Trophoblast cell (in vitro differentiated cells and primary cell): Measurements from ENCODE around the gene UGT3A1.

Experiments
- DNase-seq, 2 donors: peaks; one replicate each; pipeline ENCODE4 v3.0.0-alpha.2; 2016
- H2AFZ ChIP-seq: 2 replicates; pipeline ENCODE4 v1.6.1; 2013; ENCODE audit warnings: low read length, moderate library complexity, mild to moderate bottlenecking; ENCODE audit not compliant: insufficient read depth, poor library complexity
- H2AK5ac ChIP-seq: 2 replicates; pipeline ENCODE4 v1.6.1; 2013; ENCODE audit warnings: mild to moderate bottlenecking, low read length
- H2BK120ac ChIP-seq: 2 replicates; pipeline ENCODE4 v1.6.1; 2013; ENCODE audit warnings: low read length, mild to moderate bottlenecking, moderate library complexity; ENCODE audit not compliant: insufficient read depth, poor library complexity
- H2BK12ac ChIP-seq: 2 replicates; pipeline ENCODE4 v1.6.1; 2013; ENCODE audit warnings: mild to moderate bottlenecking, low read length, moderate library complexity
- H2BK5ac ChIP-seq: 2 replicates; pipeline ENCODE4 v1.6.1; 2013; ENCODE audit warnings: low read length, low read depth, moderate library complexity, mild to moderate bottlenecking; ENCODE audit not compliant: poor library complexity
- H3K14ac ChIP-seq: 2 replicates; pipeline ENCODE4 v1.6.1; 2013; ENCODE audit warnings: mild to moderate bottlenecking, low read length
- H3K18ac ChIP-seq: 2 replicates; pipeline ENCODE4 v1.6.1; 2013; ENCODE audit warnings: mild to moderate bottlenecking, low read length
- H3K23ac ChIP-seq: 2 replicates; pipeline ENCODE4 v1.6.1; 2013; ENCODE audit warnings: low read length
- H3K27ac ChIP-seq: 2 replicates; pipeline ENCODE4 v1.5.1; 2013; ENCODE audit warnings: low read depth, mild to moderate bottlenecking, inconsistent platforms, low read length, moderate library complexity
- H3K27me3 ChIP-seq: 2 replicates; pipeline ENCODE4 v1.6.1; 2013; ENCODE audit warnings: inconsistent platforms, mild to moderate bottlenecking, low read length, moderate library complexity; ENCODE audit not compliant: insufficient read depth
- H3K36me3 ChIP-seq, 2 experiments: 1 replicate in 1 of 2; 2 replicates in 1 of 2; pipeline ENCODE4 v1.6.1; 2013; ENCODE audit warnings: low read length in 2 of 2, mild to moderate bottlenecking in 2 of 2, moderate library complexity in 1 of 2; ENCODE audit not compliant: insufficient read depth in 2 of 2, control insufficient read depth in 1 of 2
- H3K4ac ChIP-seq: 2 replicates; pipeline ENCODE4 v1.6.1; 2013; ENCODE audit warnings: low read depth, mild to moderate bottlenecking, low read length, moderate library complexity
- H3K4me1 ChIP-seq, 2 experiments: 1 replicate in 1 of 2; 2 replicates in 1 of 2; pipeline ENCODE4 v1.6.1; 2013; ENCODE audit warnings: low read length in 2 of 2, mild to moderate bottlenecking in 2 of 2, moderate library complexity in 1 of 2; ENCODE audit not compliant: insufficient read depth in 2 of 2, control insufficient read depth in 1 of 2
- H3K4me2 ChIP-seq: 2 replicates; pipeline ENCODE4 v1.6.1; 2013; ENCODE audit warnings: inconsistent platforms, mild to moderate bottlenecking, low read length, moderate library complexity
- H3K4me3 ChIP-seq: 2 replicates; pipeline ENCODE4 v1.5.1; 2013; ENCODE audit warnings: mild to moderate bottlenecking, low read depth, low read length, inconsistent platforms
- H3K79me1 ChIP-seq: one replicate; pipeline ENCODE4 v1.6.1; 2013; ENCODE audit warnings: low read length
- H3K79me2 ChIP-seq: 2 replicates; pipeline ENCODE4 v1.6.1; 2013; ENCODE audit warnings: low read length, mild to moderate bottlenecking; ENCODE audit not compliant: control insufficient read depth, insufficient read depth, poor library complexity
- H3K9ac ChIP-seq: 2 replicates; pipeline ENCODE4 v1.6.1; 2013; ENCODE audit warnings: mild to moderate bottlenecking, low read length
- H3K9me3 ChIP-seq: 2 replicates; pipeline ENCODE4 v1.6.1; 2013; ENCODE audit warnings: low read depth, mild to moderate bottlenecking, control low read depth, inconsistent platforms, low read length; ENCODE audit not compliant: insufficient read depth
- H4K12ac ChIP-seq: 2 replicates; pipeline ENCODE4 v1.6.1; 2013; ENCODE audit warnings: low read depth, mild to moderate bottlenecking, low read length, moderate library complexity
- H4K8ac ChIP-seq: 2 replicates; pipeline ENCODE4 v1.6.1; 2013; ENCODE audit warnings: low read depth, mild to moderate bottlenecking, low read length, moderate library complexity
- H4K91ac ChIP-seq: one replicate; pipeline ENCODE4 v1.6.1; 2013; ENCODE audit warnings: low read depth, mild to moderate bottlenecking, low read length, moderate library complexity
- WGBS: extraction: QIAGEN DNeasy Blood & Tissue Kit; methylation state at CpG from one replicate; pipeline ENCODE4 v1.1.7; 2013; ENCODE audit warnings: missing lambda C conversion rate; ENCODE audit not compliant: insufficient read length, insufficient coverage; ENCODE audit errors: extremely low coverage; 5-methylcytosine and 5-hydroxymethylcytosine counted together

Gene UGT3A1

DNA sequence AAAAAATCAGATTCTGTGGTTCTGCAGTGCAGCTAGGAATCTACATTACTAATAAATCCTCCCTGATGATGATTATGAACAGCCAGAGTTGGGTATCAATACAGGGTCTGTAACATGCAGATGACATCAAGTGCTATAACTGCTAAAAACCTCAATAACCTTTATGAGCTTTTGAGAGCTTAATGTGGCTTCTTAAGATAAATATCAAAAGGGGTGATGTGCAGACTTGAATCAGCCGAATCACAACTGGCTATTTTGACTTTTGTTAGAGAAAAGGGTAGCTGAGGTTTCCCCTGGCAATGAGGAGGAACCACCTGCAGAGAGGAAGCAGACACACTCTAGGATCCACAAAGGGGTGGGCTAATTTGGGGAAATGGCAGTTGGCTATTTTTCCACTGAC is 83.0 kb downstream of the UGT3A1 start:
- Histone ChIP-seq H4K12ac (no peak overlapping the region), H2AK5ac (no peak overlapping the region), H2BK12ac (no peak overlapping the region), H3K4ac (no peak overlapping the region), H3K14ac (no peak overlapping the region), H2AFZ (no peak overlapping the region), H3K9me3 (peaks cover 3% of the 10 kb centered on the region), H3K79me2 (no peaks in the 10 kb centered on the region), H3K18ac (no peak overlapping the region), H3K79me1 (no peaks in the 10 kb centered on the region), H3K27me3 (no peaks in the 10 kb centered on the region), H2BK5ac (no peak overlapping the region), H3K9ac (no peak overlapping the region), H2BK120ac (no peak overlapping the region), H3K4me1 (peaks cover 0 to 2% of the 10 kb centered on the region in 2 experiments), H4K8ac (no peak overlapping the region), H3K36me3 (no peaks in the 10 kb centered on the region), H4K91ac (no peak overlapping the region), H3K4me2 (no peak overlapping the region), H3K4me3 (no peak overlapping the region), H3K23ac (no peak overlapping the region), H3K27ac (no peak overlapping the region)
- no peak for DNase-seq
- WGBS, result no CpG with 5 or more reads among the region's 1 CpG

DNA sequence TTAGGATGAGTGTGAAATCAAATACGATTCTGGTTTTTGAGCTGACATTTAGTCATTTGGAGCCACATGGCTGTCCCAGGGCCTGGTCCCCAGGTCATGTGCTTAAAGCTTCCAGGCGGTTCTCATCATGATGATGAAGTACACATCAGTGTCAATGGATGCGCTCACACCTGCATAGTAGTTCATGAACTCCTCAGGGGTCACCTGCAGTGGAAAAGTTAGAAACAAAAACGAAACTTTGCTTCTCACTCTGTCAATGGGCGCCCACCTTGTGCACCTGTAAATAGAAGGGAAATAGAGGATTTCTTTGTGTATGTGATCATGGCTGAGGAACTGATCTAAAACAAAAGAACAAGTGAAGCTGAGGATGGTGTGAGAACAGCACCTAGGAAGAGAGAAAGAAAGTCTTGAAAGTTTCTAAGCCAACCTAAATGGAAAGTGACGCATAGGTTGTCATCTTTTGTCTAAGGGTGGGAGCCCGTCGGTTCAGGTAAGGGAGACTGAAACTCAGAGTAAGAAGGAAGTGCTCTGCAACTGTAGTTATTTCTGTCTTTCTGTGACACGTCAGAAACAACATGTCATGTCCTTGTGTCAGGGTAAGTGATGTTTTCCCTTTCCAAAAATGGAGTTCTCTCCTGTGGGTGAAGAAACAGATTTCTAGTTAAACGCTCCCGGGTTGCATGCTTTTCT is 86.6 kb downstream of the UGT3A1 start:
- no peak overlapping the region for H3K4ac ChIP-seq
- no peak overlapping the region for H3K14ac ChIP-seq
- no peak overlapping the region for H3K4me3 ChIP-seq
- no peak overlapping the region for H2BK5ac ChIP-seq
- H3K4me2 ChIP-seq, result no peak overlapping the region
- H3K9ac ChIP-seq, result no peak overlapping the region
- H2AFZ ChIP-seq, result no peak overlapping the region
- H3K79me1 ChIP-seq, result no peaks in the 10 kb centered on the region
- no peaks in the 10 kb centered on the region for H3K9me3 ChIP-seq
- no peak overlapping the region for H3K27ac ChIP-seq
- H2BK120ac ChIP-seq, result no peak overlapping the region
- no peaks in the 10 kb centered on the region for H3K36me3 ChIP-seq
- H3K23ac ChIP-seq, result no peak overlapping the region
- peaks cover 0 to 2% of the 10 kb centered on the region in 2 experiments for H3K4me1 ChIP-seq
- no peak overlapping the region for H4K8ac ChIP-seq
- no peak overlapping the region for H2BK12ac ChIP-seq
- no peaks in the 10 kb centered on the region for H3K79me2 ChIP-seq
- H4K91ac ChIP-seq, result no peak overlapping the region
- H3K27me3 ChIP-seq, result no peaks in the 10 kb centered on the region
- no CpG with 5 or more reads among the region's 11 CpGs for WGBS
- H3K18ac ChIP-seq, result no peak overlapping the region
- no peak overlapping the region for H4K12ac ChIP-seq
- no peak overlapping the region for H2AK5ac ChIP-seq
- DNase-seq, result no peak

DNA sequence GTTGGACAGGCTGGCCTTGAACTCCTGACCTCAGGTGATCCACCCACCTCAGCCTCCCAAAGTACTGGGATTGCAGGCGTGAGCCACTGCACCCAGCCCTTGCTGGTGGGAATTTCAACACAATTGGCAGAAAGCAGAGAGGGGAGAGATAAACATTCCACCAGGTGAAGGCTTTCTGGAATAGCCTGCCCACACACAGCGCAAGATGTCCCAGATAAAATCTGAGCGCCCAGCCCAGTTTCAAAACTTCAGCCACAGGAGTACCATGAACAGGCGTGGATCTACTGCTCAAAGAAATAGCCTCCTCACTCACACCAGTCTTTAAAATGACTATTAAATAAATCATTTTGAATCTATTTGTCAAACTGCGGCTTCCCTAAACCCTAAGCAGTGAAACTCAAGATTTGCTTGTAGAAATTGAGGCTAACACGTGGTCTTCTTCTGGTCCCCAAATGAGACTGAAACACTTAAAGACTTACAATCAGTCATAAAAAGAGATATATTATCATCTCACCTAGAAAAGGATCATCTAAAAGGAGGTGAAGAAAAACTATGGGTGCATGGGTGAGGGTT is 87.5 kb downstream of the UGT3A1 start:
- Histone ChIP-seq H3K27me3 (no peaks in the 10 kb centered on the region), H2BK120ac (no peak overlapping the region), H3K27ac (no peak overlapping the region), H3K79me2 (no peaks in the 10 kb centered on the region), H2BK12ac (no peak overlapping the region), H3K4ac (no peak overlapping the region), H4K8ac (no peak overlapping the region), H3K79me1 (no peaks in the 10 kb centered on the region), H3K9me3 (no peaks in the 10 kb centered on the region), H3K36me3 (no peaks in the 10 kb centered on the region), H3K4me1 (peaks cover 0 to 2% of the 10 kb centered on the region in 2 experiments), H3K4me2 (no peak overlapping the region), H3K4me3 (no peak overlapping the region), H2AK5ac (no peak overlapping the region), H4K91ac (no peak overlapping the region), H2BK5ac (no peak overlapping the region), H4K12ac (no peak overlapping the region), H3K9ac (no peak overlapping the region), H3K14ac (no peak overlapping the region), H2AFZ (no peak overlapping the region), H3K23ac (no peak overlapping the region), H3K18ac (no peak overlapping the region)
- no CpG with 5 or more reads among the region's 6 CpGs for WGBS
- DNase-seq, result no peak

DNA sequence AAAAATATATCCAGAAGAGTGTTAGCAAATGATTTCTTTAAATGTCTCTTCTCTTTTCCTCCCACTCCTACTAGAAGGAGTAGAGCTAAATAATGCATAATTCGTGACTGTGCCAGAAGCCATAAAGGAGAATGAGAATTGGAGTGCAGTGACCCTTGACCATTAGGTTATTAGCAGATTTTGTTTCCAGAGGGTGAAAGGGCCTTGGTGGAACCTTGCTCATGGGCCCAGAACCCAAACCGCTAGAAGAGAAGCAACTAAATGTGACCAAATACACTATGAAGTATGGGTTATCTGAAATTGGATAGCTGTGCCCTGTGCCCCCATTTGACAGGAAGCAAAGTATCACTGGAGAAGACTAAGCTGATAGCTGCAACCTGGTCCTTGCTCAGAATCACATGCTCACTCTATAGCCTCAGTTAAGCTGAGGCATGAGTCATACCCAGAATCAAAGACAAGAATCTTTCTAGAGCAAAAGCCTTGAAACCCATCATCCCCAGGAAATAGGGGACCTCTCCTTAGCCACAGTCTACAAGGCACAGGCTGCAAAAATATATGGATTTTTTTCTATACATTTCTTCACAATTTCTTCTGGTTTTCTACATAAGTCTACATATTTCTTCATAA is 89.0 kb downstream of the UGT3A1 start:
- H3K79me2 ChIP-seq, result no peaks in the 10 kb centered on the region
- no peak overlapping the region for H4K91ac ChIP-seq
- no peak overlapping the region for H3K4me2 ChIP-seq
- no peak overlapping the region for H3K27ac ChIP-seq
- no peaks in the 10 kb centered on the region for H3K79me1 ChIP-seq
- H4K8ac ChIP-seq, result no peak overlapping the region
- no peak overlapping the region for H3K23ac ChIP-seq
- no peak overlapping the region for H4K12ac ChIP-seq
- no peak overlapping the region for H2AK5ac ChIP-seq
- no peak overlapping the region for H3K14ac ChIP-seq
- no peaks in the 10 kb centered on the region for H3K9me3 ChIP-seq
- no peak overlapping the region for H3K4me3 ChIP-seq
- H2BK12ac ChIP-seq, result no peak overlapping the region
- no peaks in the 10 kb centered on the region for H3K27me3 ChIP-seq
- no peak overlapping the region for H3K18ac ChIP-seq
- no peak overlapping the region for H3K9ac ChIP-seq
- H2BK120ac ChIP-seq, result no peak overlapping the region
- no peak overlapping the region for H2AFZ ChIP-seq
- no peak overlapping the region for H3K4ac ChIP-seq
- no peak for DNase-seq
- H3K4me1 ChIP-seq, result no peaks in the 10 kb centered on the region
- WGBS, result no CpG with 5 or more reads among the region's 2 CpGs
- no peak overlapping the region for H2BK5ac ChIP-seq
- no peaks in the 10 kb centered on the region for H3K36me3 ChIP-seq
